Sigmoid colon (tissue), 7 donors: ENCODE measurements around the gene CENPU. TPM values are rescaled to one million over a fixed set of nuclear protein-coding genes. Genes with fewer than 3 reads are reported as not detected.
A peak's percentile ranks its signal among the peaks of the same experiment; 100 is the strongest.
"Not testable (repeated sequence)": the region's sequence is repeated elsewhere in the genome, so short reads cannot be mapped to it uniquely, and the experiment has no call there.

Experiments
- DNase-seq: peaks from one replicate; pipeline ENCODE4 v3.0.0-alpha.2; 2019
- H3K27ac ChIP-seq, 4 donors: fragments of 200-600 bp; sonication (generic); one replicate each; pipeline ENCODE4 v1.5.1; 2016 to 2019; ENCODE audit warnings: mild to moderate bottlenecking in 1 of 4
- H3K27me3 ChIP-seq, 3 donors: fragments of 200-600 bp; sonication (generic); one replicate each; pipeline ENCODE4 v1.5.1; 2019; ENCODE audit warnings: mild to moderate bottlenecking in 1 of 3
- H3K36me3 ChIP-seq, 4 donors: fragments of 200-600 bp; sonication (generic); one replicate each; pipeline ENCODE4 v1.5.1; 2016 to 2019
- H3K4me1 ChIP-seq, 4 donors: fragments of 200-600 bp; sonication (generic); one replicate each; pipeline ENCODE4 v1.5.1; 2017 to 2019
- H3K4me3 ChIP-seq, 4 donors: fragments of 200-600 bp; sonication (generic); one replicate each; pipeline ENCODE4 v1.5.1; 2017 to 2019; ENCODE audit warnings: mild to moderate bottlenecking in 2 of 4, moderate library complexity in 1 of 4
- H3K9me3 ChIP-seq, 4 donors: fragments of 200-600 bp in 3 of 4; sonication (generic) in 3 of 4; one replicate each; pipeline versions ENCODE4 v1.5.1 to v1.6.1; 2013 to 2019
- EP300 ChIP-seq, 4 donors: sonication (generic); formaldehyde crosslinking; IDR thresholded peaks; one replicate each; pipeline ENCODE4 v1.6.1; 2017; ENCODE audit warnings: antibody characterized with exemption in 4 of 4
- POLR2A ChIP-seq, 2 donors: fragments of 450-650 bp; IDR thresholded peaks; one replicate each; pipeline ENCODE4 v1.6.1; 2016; ENCODE audit warnings: antibody characterized with exemption in 2 of 2, mild to moderate bottlenecking in 2 of 2, moderate library complexity in 2 of 2
- POLR2AphosphoS5 ChIP-seq, 4 donors: sonication (generic); formaldehyde crosslinking; IDR thresholded peaks; one replicate each; pipeline ENCODE4 v1.6.1; 2017; ENCODE audit warnings: antibody characterized with exemption in 4 of 4
- WGBS, 2 donors: extraction: QIAGEN DNeasy Blood & Tissue Kit; methylation state at CpG; one replicate each; pipeline ENCODE4 v1.1.7; 2013; 5-methylcytosine and 5-hydroxymethylcytosine counted together
- intact Hi-C: fragments of 100-400 bp; cut with DNase I; formaldehyde crosslinking; loops from one replicate; pipeline ENCODE4 v1.15.1; 2023
- polyA plus RNA-seq, 3 donors: library from polyadenylated mRNA; stranded (reverse); fragments of 200-250 nt; gene quantifications; one replicate each; pipeline ENCODE4 v1.2.3, GENCODE V29; 2013
- total RNA-seq, 4 donors: library from RNA; depleted of rRNA; stranded (reverse); fragments of >200 nt; gene quantifications; one replicate each; pipeline ENCODE4 v1.1.0, GENCODE V29; 2016
- TF ChIP-seq, protein P1 (sequence below), 4 experiments: fragments of 450-650 bp in 3 of 4; fragments of 200-600 bp in 1 of 4; IDR thresholded peaks; one replicate each; pipeline ENCODE4 v1.5.1; 2016 to 2019; ENCODE audit warnings: antibody characterized with exemption in 4 of 4, mild to moderate bottlenecking in 3 of 4, moderate library complexity in 2 of 4
- donor health status: healthy with polysubstance abuse.
- donor health status: Bipolar disorder and iron deficiency.
- donor health status: healthy.

Gene CENPU
- total and polyA plus RNA-seq, 7 donors = 0.95 to 14.4 (median 2.8) TPM; not detected in 1

DNA sequence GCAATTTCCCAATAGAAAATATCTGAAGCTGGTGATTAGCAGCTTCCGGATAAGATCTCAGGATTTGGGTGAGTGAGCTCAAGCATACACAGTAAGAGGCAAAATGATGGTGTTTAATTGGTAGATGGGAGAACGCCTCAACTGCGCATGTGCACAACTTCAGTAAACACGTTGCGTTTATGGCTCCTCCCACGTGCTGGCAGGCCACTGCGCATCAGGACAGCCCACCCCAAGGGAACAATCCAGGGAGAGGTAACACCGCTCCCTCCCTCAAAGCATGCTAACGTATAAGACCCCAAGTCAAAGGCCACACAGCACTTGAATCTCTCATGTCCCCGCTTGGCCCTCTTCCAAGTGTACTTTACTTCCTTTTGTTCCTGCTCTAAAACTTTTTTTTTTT lies 10.3 kb upstream of the CENPU start:
- intact Hi-C loops = loop anchor here (2.0 to 10.0 kb wide), 3 partner anchors 241 to 391 kb away; no protein-coding TSS in a partner anchor
- Histone ChIP-seq H3K27me3 (no peaks in the 10 kb centered on the region), H3K9me3 (no peaks in the 10 kb centered on the region), H3K36me3 (no peaks in the 10 kb centered on the region), H3K4me1 (peaks cover 0 to 22% (median 19%) of the 10 kb centered on the region in 4 donors), H3K27ac (no peak overlapping the region), H3K4me3 (no peak overlapping the region)
- no peak for TF ChIP-seq POLR2AphosphoS5 (IDR thresholded peaks at IDR 0.05)
- no peak for TF ChIP-seq POLR2A (IDR thresholded peaks at IDR 0.05)
- TF ChIP-seq, protein P1, sequence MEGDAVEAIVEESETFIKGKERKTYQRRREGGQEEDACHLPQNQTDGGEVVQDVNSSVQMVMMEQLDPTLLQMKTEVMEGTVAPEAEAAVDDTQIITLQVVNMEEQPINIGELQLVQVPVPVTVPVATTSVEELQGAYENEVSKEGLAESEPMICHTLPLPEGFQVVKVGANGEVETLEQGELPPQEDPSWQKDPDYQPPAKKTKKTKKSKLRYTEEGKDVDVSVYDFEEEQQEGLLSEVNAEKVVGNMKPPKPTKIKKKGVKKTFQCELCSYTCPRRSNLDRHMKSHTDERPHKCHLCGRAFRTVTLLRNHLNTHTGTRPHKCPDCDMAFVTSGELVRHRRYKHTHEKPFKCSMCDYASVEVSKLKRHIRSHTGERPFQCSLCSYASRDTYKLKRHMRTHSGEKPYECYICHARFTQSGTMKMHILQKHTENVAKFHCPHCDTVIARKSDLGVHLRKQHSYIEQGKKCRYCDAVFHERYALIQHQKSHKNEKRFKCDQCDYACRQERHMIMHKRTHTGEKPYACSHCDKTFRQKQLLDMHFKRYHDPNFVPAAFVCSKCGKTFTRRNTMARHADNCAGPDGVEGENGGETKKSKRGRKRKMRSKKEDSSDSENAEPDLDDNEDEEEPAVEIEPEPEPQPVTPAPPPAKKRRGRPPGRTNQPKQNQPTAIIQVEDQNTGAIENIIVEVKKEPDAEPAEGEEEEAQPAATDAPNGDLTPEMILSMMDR (IDR thresholded peaks at IDR 0.05) = no peak
- no peak for TF ChIP-seq EP300 (IDR thresholded peaks at IDR 0.05)
- 94% methylated on average over 10 of the region's 10 CpGs for WGBS, 2 donors
- DNase-seq = no peak

DNA sequence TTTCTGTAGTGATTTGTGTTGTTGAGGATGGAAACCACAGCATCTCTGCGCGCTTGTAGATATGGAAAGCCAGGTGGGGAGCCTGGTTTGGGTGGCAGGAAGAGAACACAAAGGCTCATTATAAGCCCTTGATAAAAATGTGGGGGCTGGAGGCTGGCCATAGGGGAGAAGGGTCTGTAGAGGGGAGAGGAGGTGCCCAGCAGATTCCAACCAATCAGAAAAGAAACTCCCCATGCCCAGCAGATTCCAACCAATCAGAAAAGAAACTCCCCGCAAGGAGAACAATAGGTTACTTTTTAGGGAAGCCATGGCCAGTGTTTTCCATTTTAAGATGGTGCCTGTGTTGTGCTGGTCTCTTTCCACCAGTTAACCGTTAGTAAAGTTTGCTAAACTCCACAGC lies 9.8 kb upstream of the CENPU start:
- no peak overlapping the region for H3K4me3 ChIP-seq
- WGBS, 2 donors = 89 to 96% methylated on average over 4 of the region's 4 CpGs
- intact Hi-C loops = loop anchor here (2.0 to 10.0 kb wide), 3 partner anchors 241 to 391 kb away; no protein-coding TSS in a partner anchor
- no peak for TF ChIP-seq POLR2A (IDR thresholded peaks at IDR 0.05)
- TF ChIP-seq EP300 (IDR thresholded peaks at IDR 0.05) = no peak
- no peak for TF ChIP-seq POLR2AphosphoS5 (IDR thresholded peaks at IDR 0.05)
- TF ChIP-seq, protein P1 (IDR thresholded peaks at IDR 0.05) = no peak
- DNase-seq = no peak
- no peak overlapping the region for H3K27ac ChIP-seq
- no peaks in the 10 kb centered on the region for H3K9me3 ChIP-seq
- H3K36me3 ChIP-seq = no peaks in the 10 kb centered on the region
- peaks cover 0 to 22% (median 19%) of the 10 kb centered on the region in 4 donors for H3K4me1 ChIP-seq
- no peaks in the 10 kb centered on the region for H3K27me3 ChIP-seq

DNA sequence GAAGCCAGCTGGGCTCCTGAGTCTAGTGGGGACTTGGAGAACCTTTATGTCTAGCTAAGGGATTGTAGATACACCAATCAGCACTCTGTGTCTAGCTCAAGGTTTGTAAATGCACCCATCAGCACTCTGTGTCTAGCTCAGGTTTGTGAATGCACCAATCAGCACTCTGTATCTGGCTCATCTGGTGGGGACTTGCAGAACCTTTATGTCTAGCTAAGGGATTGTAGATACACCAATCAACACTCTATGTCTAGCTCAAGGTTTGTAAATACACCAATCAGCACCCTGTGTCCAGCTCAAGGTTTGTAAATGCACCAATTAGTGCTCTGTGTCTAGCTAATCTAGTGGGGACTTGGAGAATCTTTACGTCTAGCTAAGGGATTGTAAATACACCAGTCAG lies 7.8 kb upstream of the CENPU start:
- intact Hi-C loops = loop anchor here (10.0 kb wide), 2 partner anchors 353 to 393 kb away; no protein-coding TSS in a partner anchor
- WGBS, 2 donors = 68 to 97% methylated on average over 1 of the region's 1 CpG
- not testable (repeated sequence) for DNase-seq, H3K36me3 ChIP-seq, H3K27ac ChIP-seq, H3K9me3 ChIP-seq, H3K4me3 ChIP-seq, H3K27me3 ChIP-seq
- peaks cover 0 to 10% (median 8%) of the 10 kb centered on the region in 4 donors for H3K4me1 ChIP-seq

DNA sequence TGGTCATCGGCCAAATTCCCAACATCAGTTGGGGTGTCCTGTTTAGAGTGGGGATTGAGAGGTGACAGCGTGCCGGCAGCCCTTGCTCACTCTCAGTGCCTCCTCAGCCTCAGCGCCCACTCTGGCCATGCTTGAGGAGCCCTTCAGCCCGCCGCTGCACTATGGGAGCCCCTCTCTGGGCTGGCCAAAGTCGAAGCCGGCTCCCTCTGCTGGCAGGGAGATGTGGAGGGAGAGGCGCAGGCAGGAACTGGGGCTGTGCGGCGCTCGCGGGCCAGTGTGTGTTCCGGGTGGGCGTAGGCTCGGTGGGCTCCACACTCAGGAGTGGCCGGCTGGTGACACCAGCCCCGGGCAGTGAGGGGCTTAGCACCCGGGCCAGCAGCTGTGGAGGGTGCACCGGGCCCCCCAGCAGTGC lies 7.1 kb upstream of the CENPU start:
- Histone ChIP-seq H3K36me3 (no peaks in the 10 kb centered on the region), H3K27ac (no peak overlapping the region), H3K4me1 (peaks cover 0 to 4% (median 2%) of the 10 kb centered on the region in 4 donors), H3K4me3 (no peak overlapping the region), H3K27me3 (no peaks in the 10 kb centered on the region), H3K9me3 (no peaks in the 10 kb centered on the region)
- WGBS, 2 donors = 96 to 97% methylated on average over 20 of the region's 20 CpGs
- DNase-seq = no peak
- intact Hi-C loops = loop anchor here (10.0 kb wide), 2 partner anchors 354 to 394 kb away; no protein-coding TSS in a partner anchor
- TF ChIP-seq, protein P1 (IDR thresholded peaks at IDR 0.05) = no peak
- TF ChIP-seq EP300 (IDR thresholded peaks at IDR 0.05) = no peak
- no peak for TF ChIP-seq POLR2AphosphoS5 (IDR thresholded peaks at IDR 0.05)
- no peak for TF ChIP-seq POLR2A (IDR thresholded peaks at IDR 0.05)

DNA sequence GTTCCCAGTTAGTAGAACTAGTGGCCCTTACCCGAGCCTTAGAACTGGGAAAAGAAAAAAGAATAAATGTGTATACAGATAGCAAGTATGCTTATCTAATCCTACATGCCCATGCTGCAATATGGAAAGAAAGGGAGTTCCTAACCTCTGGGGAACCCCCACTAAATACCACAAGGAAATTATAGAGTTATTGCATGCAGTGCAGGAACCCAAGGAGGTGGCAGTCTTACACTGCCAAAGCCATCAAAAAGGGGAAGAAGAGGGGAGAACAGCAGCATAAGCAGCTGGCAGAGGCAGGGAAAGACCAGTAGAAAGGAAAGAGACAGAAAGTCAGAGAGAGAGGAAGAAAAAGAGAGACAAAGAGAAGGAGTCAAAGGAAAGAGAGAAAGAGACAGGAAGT lies 5.7 kb upstream of the CENPU start:
- WGBS, 2 donors = 57 to 81% methylated on average over 1 of the region's 1 CpG
- H3K4me1 ChIP-seq, intact Hi-C loops, H3K27me3 ChIP-seq, H3K36me3 ChIP-seq, H3K27ac ChIP-seq, DNase-seq, H3K9me3 ChIP-seq, H3K4me3 ChIP-seq: not testable (repeated sequence)

DNA sequence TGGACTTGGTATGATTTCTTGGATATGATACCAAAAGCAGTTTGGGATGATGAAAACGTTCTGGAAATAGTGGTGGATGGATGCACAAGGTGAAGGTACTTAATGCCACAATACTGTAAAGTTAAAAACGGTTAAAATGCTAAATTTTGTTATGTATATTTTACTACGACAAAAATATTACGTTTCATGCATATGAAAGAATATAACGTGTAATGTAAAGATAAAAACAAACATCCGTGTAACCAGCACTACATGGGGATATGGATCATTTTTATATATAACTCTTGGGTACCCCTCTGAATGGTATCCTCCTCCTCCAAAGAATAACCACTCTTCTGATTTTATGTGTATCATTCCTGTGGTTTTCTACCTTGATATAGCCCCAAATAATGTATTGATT lies 862 bp upstream of the CENPU start:
- no peaks in the 10 kb centered on the region for H3K27me3 ChIP-seq
- peaks cover 3 to 17% (median 11%) of the 10 kb centered on the region in 4 donors for H3K4me1 ChIP-seq
- no peaks in the 10 kb centered on the region for H3K36me3 ChIP-seq
- DNase-seq = no peak
- TF ChIP-seq, protein P1 (IDR thresholded peaks at IDR 0.05) = no peak
- no peak for TF ChIP-seq POLR2A (IDR thresholded peaks at IDR 0.05)
- TF ChIP-seq EP300 (IDR thresholded peaks at IDR 0.05) = no peak
- TF ChIP-seq POLR2AphosphoS5 (IDR thresholded peaks at IDR 0.05) = no peak
- intact Hi-C loops = loop anchor here (2.0 kb wide), 1 partner anchor 86 kb away; the partner anchor contains the start of genes CASP3 and PRIMPOL
- 22 to 47% methylated on average over 6 of the region's 6 CpGs for WGBS, 2 donors
- no peaks in the 10 kb centered on the region for H3K9me3 ChIP-seq
- peak overlapping the region in 1 of 4 donors; percentile 68 for H3K27ac ChIP-seq
- H3K4me3 ChIP-seq = peak overlapping the region in 3 of 4 donors; percentile 48 to 74 (median 67)
